Liver (tissue), 9 donors: ENCODE data around the gene PSTK. TPM values are rescaled to one million over a fixed set of nuclear protein-coding genes. Genes with fewer than 3 reads are reported as not detected.

Experiments used
- DNase-seq: peaks from one replicate; pipeline ENCODE4 v3.0.0-alpha.2; 2017; ENCODE audit warnings: low spot score
- H3K27ac ChIP-seq, 2 donors: one replicate each; pipeline ENCODE4 v1.7.0; 2013; ENCODE audit warnings: inconsistent platforms in 2 of 2, low read length in 2 of 2, control low read depth in 1 of 2, low read depth in 1 of 2, mild to moderate bottlenecking in 1 of 2
- H3K27me3 ChIP-seq, 4 donors: one replicate each; pipeline versions ENCODE4 v1.6.1 to v1.7.0; 2013; ENCODE audit warnings: low read length in 3 of 4, inconsistent platforms in 1 of 4, mild to moderate bottlenecking in 1 of 4, moderate library complexity in 1 of 4; ENCODE audit not compliant: control insufficient read depth in 4 of 4, insufficient read depth in 4 of 4
- H3K36me3 ChIP-seq, 4 donors: one replicate each; pipeline versions ENCODE4 v1.6.1 to v1.7.0; 2013; ENCODE audit warnings: low read length in 3 of 4, mild to moderate bottlenecking in 3 of 4, low read depth in 1 of 4, moderate library complexity in 1 of 4; ENCODE audit not compliant: control insufficient read depth in 4 of 4, insufficient read depth in 3 of 4
- H3K4me1 ChIP-seq, 4 donors: one replicate each; pipeline versions ENCODE4 v1.6.1 to v1.7.0; 2013; ENCODE audit warnings: low read length in 3 of 4, mild to moderate bottlenecking in 3 of 4, moderate library complexity in 1 of 4; ENCODE audit not compliant: control insufficient read depth in 4 of 4, insufficient read depth in 4 of 4
- H3K4me3 ChIP-seq, 3 donors: one replicate each; pipeline versions ENCODE4 v1.6.1 to v1.7.0; 2013; ENCODE audit warnings: low read length in 3 of 3, control low read depth in 1 of 3, low read depth in 1 of 3, mild to moderate bottlenecking in 1 of 3
- H3K9ac ChIP-seq, 2 donors: one replicate each; pipeline ENCODE4 v1.7.0; 2013; ENCODE audit warnings: low read length in 2 of 2, mild to moderate bottlenecking in 2 of 2, moderate library complexity in 2 of 2, control low read depth in 1 of 2, low read depth in 1 of 2
- H3K9me3 ChIP-seq, 4 donors: one replicate each; pipeline versions ENCODE4 v1.6.1 to v1.7.0; 2013; ENCODE audit warnings: low read length in 3 of 4; ENCODE audit not compliant: control insufficient read depth in 4 of 4
- ATF3 ChIP-seq: IDR thresholded peaks from 2 replicates; pipeline ENCODE4 v1.6.1; 2016; ENCODE audit warnings: antibody characterized with exemption
- CTCF ChIP-seq: fragments of 150-350 bp; IDR thresholded peaks from 2 replicates; pipeline ENCODE4 v1.5.1; 2017; ENCODE audit warnings: improper control_type of control experiment, low read depth, low read length; ENCODE audit not compliant: missing input control
- FOXA1 ChIP-seq: IDR thresholded peaks from 2 replicates; pipeline ENCODE4 v1.6.1; 2016; ENCODE audit warnings: antibody characterized with exemption
- FOXA2 ChIP-seq: IDR thresholded peaks from 2 replicates; pipeline ENCODE4 v1.6.1; 2016; ENCODE audit warnings: antibody characterized with exemption
- GABPA ChIP-seq, 2 donors: IDR thresholded peaks in 1 of 2; conservative IDR thresholded peaks in 1 of 2; 2 replicates each; pipeline ENCODE4 v1.6.1; 2016; ENCODE audit warnings: antibody characterized with exemption in 2 of 2, mild to moderate bottlenecking in 1 of 2, moderate library complexity in 1 of 2
- HNF4A ChIP-seq, 2 donors: conservative IDR thresholded peaks; 2 replicates each; pipeline ENCODE4 v1.6.1; 2016; ENCODE audit warnings: antibody characterized with exemption in 2 of 2, mild to moderate bottlenecking in 2 of 2
- MAX ChIP-seq: IDR thresholded peaks from 2 replicates; pipeline ENCODE4 v1.6.1; 2016; ENCODE audit warnings: antibody characterized with exemption
- NR2F2 ChIP-seq: IDR thresholded peaks from 2 replicates; pipeline ENCODE4 v1.6.1; 2016; ENCODE audit warnings: antibody characterized with exemption
- RAD21 ChIP-seq, 2 donors: IDR thresholded peaks; 2 replicates each; pipeline ENCODE4 v1.6.1; 2016; ENCODE audit warnings: antibody characterized with exemption in 2 of 2, mild to moderate bottlenecking in 2 of 2
- REST ChIP-seq: IDR thresholded peaks from 2 replicates; pipeline ENCODE4 v1.6.1; 2016; ENCODE audit warnings: antibody characterized with exemption, mild to moderate bottlenecking
- SP1 ChIP-seq: IDR thresholded peaks from 2 replicates; pipeline ENCODE4 v1.6.1; 2018; ENCODE audit warnings: antibody characterized with exemption, mild to moderate bottlenecking
- TAF1 ChIP-seq: conservative IDR thresholded peaks from 2 replicates; pipeline ENCODE4 v1.6.1; 2016; ENCODE audit warnings: antibody characterized with exemption, mild to moderate bottlenecking
- ZBTB33 ChIP-seq: IDR thresholded peaks from 2 replicates; pipeline ENCODE4 v1.6.1; 2016; ENCODE audit warnings: antibody characterized with exemption
- WGBS: extraction: QIAGEN DNeasy Blood & Tissue Kit; methylation state at CpG from one replicate; pipeline ENCODE4 v1.1.7; 2013; 5-methylcytosine and 5-hydroxymethylcytosine counted together
- polyA plus RNA-seq, 2 donors: library from polyadenylated mRNA; stranded (reverse) in 1 of 2; unstranded in 1 of 2; fragments of 200-250 nt in 1 of 2; fragments of >200 nt in 1 of 2; fragmentation: Nextera tagmentation in 1 of 2; extraction: Ambion mirVana in 1 of 2; gene quantifications; one replicate each; pipeline versions ENCODE4 v1.2.1 to v1.2.3, GENCODE V29; 2013 to 2015
- total RNA-seq, 2 donors: library from RNA; depleted of rRNA; stranded (reverse); fragments of >200 nt; gene quantifications; one replicate each; pipeline ENCODE4 v1.2.3, GENCODE V29; 2014
- donor health status: healthy.
- donor health status: healthy.
- donor health status: healthy.
- donor health status: healthy.
- donor health status: healthy.

Gene PSTK
- total and polyA plus RNA-seq, 4 donors: 2.3 to 5.1 (median 3.5) TPM

- TF ChIP-seq FOXA2 (no peak), GABPA (IDR thresholded peaks at IDR 0.05 in 1 of 2, conservative IDR thresholded peaks at IDR 0.05 in 1 of 2) (no peak), ZBTB33 (no peak), TAF1 (no peak)
Measured at GRCh38 chr10:122992031-122992585, 11.9 kb downstream of the PSTK start (continued).

- H3K4me1 ChIP-seq: peaks cover 0 to 13% (median 8%) of the 10 kb centered on the region in 4 donors
- no peak overlapping the region for H3K27ac ChIP-seq
- no peak overlapping the region for H3K4me3 ChIP-seq
- WGBS: 95% methylated on average over 6 of the region's 6 CpGs
- H3K9ac ChIP-seq: no peak overlapping the region
- peaks cover 4 to 36% (median 29%) of the 10 kb centered on the region in 4 donors for H3K36me3 ChIP-seq
- H3K9me3 ChIP-seq: no peaks in the 10 kb centered on the region
- TF ChIP-seq RAD21 (IDR thresholded peaks at IDR 0.05): no peak
- TF ChIP-seq GABPA (IDR thresholded peaks at IDR 0.05 in 1 of 2, conservative IDR thresholded peaks at IDR 0.05 in 1 of 2): no peak
- no peak for TF ChIP-seq SP1
- no peak for TF ChIP-seq NR2F2
- TF ChIP-seq FOXA1: no peak
- no peak for TF ChIP-seq HNF4A (conservative IDR thresholded peaks at IDR 0.05)
- no peak for TF ChIP-seq TAF1
- TF ChIP-seq MAX: no peak
- TF ChIP-seq CTCF: no peak
- TF ChIP-seq FOXA2: no peak
- no peak for TF ChIP-seq ZBTB33
- TF ChIP-seq ATF3: no peak
- TF ChIP-seq REST: no peak
- DNase-seq: no peak
- H3K27me3 ChIP-seq: no peaks in the 10 kb centered on the region
Measured at GRCh38 chr10:122993797-122994336, 13.7 kb downstream of the PSTK start.
